ENCODE data around the gene TMEM132D.

GRCh38 chr12:129844662-129845220, 59.1 kb downstream of the TMEM132D start:
- TF ChIP-seq POLR2A (IDR thresholded peaks at IDR 0.05; ENCODE audit: low read length): no peak
- TF ChIP-seq GATA1 (IDR thresholded peaks at IDR 0.05; ENCODE audit: low read depth, low read length): no peak

Data from erythroblast (primary cell).